K562 (cell line): ENCODE data around the gene CHD5. TPM values are rescaled to one million over a fixed set of nuclear protein-coding genes. Genes with fewer than 3 reads are reported as not detected.

Source experiments
- CBX2 ChIP-seq: fragments of 200-600 bp; sonication (generic); IDR thresholded peaks from one replicate; pipeline ENCODE4 v1.6.1; 2012; ENCODE audit warnings: mild to moderate bottlenecking, low read length, inconsistent platforms; ENCODE audit not compliant: insufficient read depth, poor library complexity, severe bottlenecking
- CEBPZ ChIP-seq: fragments of 150-350 bp; IDR thresholded peaks from 2 replicates; pipeline ENCODE4 v1.6.1; 2014; ENCODE audit warnings: low read depth, mild to moderate bottlenecking, low read length, borderline replicate concordance
- FOXA1 ChIP-seq: fragments of 450-650 bp; IDR thresholded peaks from 2 replicates; pipeline ENCODE4 v1.6.1; 2016; ENCODE audit warnings: mild to moderate bottlenecking, borderline replicate concordance
- FOXJ3 ChIP-seq: sonication (generic); formaldehyde crosslinking; IDR thresholded peaks from 2 replicates; pipeline ENCODE4 v1.4.0; 2020; ENCODE audit warnings: mild to moderate bottlenecking, missing genetic modification reagents
- HDAC3 ChIP-seq: fragments of 450-650 bp; IDR thresholded peaks from 2 replicates; pipeline ENCODE4 v1.6.1; 2018; ENCODE audit warnings: borderline replicate concordance, mild to moderate bottlenecking, moderate library complexity; ENCODE audit not compliant: partially characterized antibody
- MEF2A ChIP-seq: IDR thresholded peaks from 2 replicates; pipeline ENCODE4 v1.6.1; 2011; ENCODE audit warnings: low read depth, mild to moderate bottlenecking, low read length, moderate library complexity; ENCODE audit not compliant: control insufficient read depth
- MTA2 ChIP-seq: fragments of 450-650 bp; IDR thresholded peaks from 2 replicates; pipeline ENCODE4 v1.6.1; 2016; ENCODE audit warnings: low read depth
- NBN ChIP-seq: fragments of 450-650 bp; IDR thresholded peaks from 2 replicates; pipeline ENCODE4 v1.6.1; 2016; ENCODE audit warnings: low read depth, mild to moderate bottlenecking
- NR2F6 ChIP-seq: fragments of 450-650 bp; formaldehyde crosslinking; IDR thresholded peaks from 2 replicates; pipeline ENCODE4 v1.4.0; 2020; ENCODE audit warnings: mild to moderate bottlenecking
- ZBTB5 ChIP-seq: fragments of 450-650 bp; IDR thresholded peaks from 2 replicates; pipeline ENCODE4 v1.6.1; 2017; ENCODE audit warnings: antibody characterized with exemption
- ZNF655 ChIP-seq: fragments of 250-450 bp; sonication (Bioruptor Pico); IDR thresholded peaks from 2 replicates; pipeline ENCODE4 v1.5.0; 2021
- polyA plus RNA-seq, 8 experiments: library from polyadenylated mRNA; depleted of rRNA in 4 of 8; stranded (reverse) in 5 of 8; unstranded in 3 of 8; fragments of >200 nt; fragmentation: Nextera tagmentation in 2 of 8; fragmentation: Illumina TruSeq in 1 of 8; extraction: Ambion mirVana in 2 of 8; extraction: Trizol in 1 of 8; gene quantifications; 2 replicates each; pipeline versions ENCODE4 v1.2.1 to v1.2.3, GENCODE V29; 2011 to 2014; ENCODE audit warnings: inconsistent platforms in 1 of 8, missing spikeins in 1 of 8
- total RNA-seq, 7 experiments: library from RNA; depleted of rRNA in 6 of 7; stranded (reverse); fragments of >200 nt in 6 of 7; fragmentation: Illumina TruSeq in 2 of 7; extraction: Trizol in 2 of 7; gene quantifications; 2 replicates each; pipeline versions ENCODE4 v1.2.1 to v1.2.3, GENCODE V29; 2011 to 2021; ENCODE audit warnings: low replicate concordance in 1 of 7

The CHD5 gene
- total and polyA plus RNA-seq, 9 of the 15 experiments (the other 6 are each of a cell fraction or from before 2014, with no cell fraction given) = 0.03 to 0.52 (median 0.11) TPM; not detected in 2

GRCh38 chr1:6103854-6104530 is 76.1 kb downstream of the CHD5 start (continued):
- TF ChIP-seq ZBTB5 = no peak
- TF ChIP-seq CBX2 = no peak
- TF ChIP-seq NBN = no peak
- TF ChIP-seq NR2F6 (CRISPR knock-in tag) = no peak
- TF ChIP-seq MTA2 = no peak
- no peak for TF ChIP-seq CEBPZ
- TF ChIP-seq FOXA1 = no peak
- TF ChIP-seq MEF2A = no peak
- TF ChIP-seq HDAC3 = no peak
- TF ChIP-seq FOXJ3 (CRISPR knock-in tag) = no peak
- no peak for TF ChIP-seq ZNF655 (CRISPR knock-in tag)
